H1 (cell line): ENCODE results near the gene ABLIM1. TPM values are rescaled to one million over a fixed set of nuclear protein-coding genes. Genes with fewer than 3 reads are reported as not detected.

Experiments
- CTBP2 ChIP-seq: IDR thresholded peaks from 2 replicates; pipeline ENCODE4 v1.7.0; 2011; ENCODE audit warnings: borderline replicate concordance, mild to moderate bottlenecking, moderate library complexity, mixed read lengths, low read length; ENCODE audit not compliant: insufficient read depth, insufficient read length
- EP300 ChIP-seq, 2 experiments: IDR thresholded peaks; 1 replicate in 1 of 2; 2 replicates in 1 of 2; pipeline ENCODE4 v1.6.1; 2011 to 2012; ENCODE audit warnings: low read depth in 2 of 2, low read length in 2 of 2, mild to moderate bottlenecking in 2 of 2, borderline replicate concordance in 1 of 2, inconsistent platforms in 1 of 2, moderate library complexity in 1 of 2
- GABPA ChIP-seq: IDR thresholded peaks from 2 replicates; pipeline ENCODE4 v1.6.1; 2011; ENCODE audit warnings: mild to moderate bottlenecking, low read length, moderate library complexity, borderline replicate concordance; ENCODE audit not compliant: insufficient read depth
- JUND ChIP-seq: IDR thresholded peaks from 2 replicates; pipeline ENCODE4 v1.6.1; 2011; ENCODE audit warnings: mild to moderate bottlenecking, improper control_type of control experiment, low read length
- SIRT6 ChIP-seq: IDR thresholded peaks from one replicate; pipeline ENCODE4 v1.7.1; 2012; ENCODE audit warnings: low read length, inconsistent platforms
- TAF1 ChIP-seq: IDR thresholded peaks from 2 replicates; pipeline ENCODE4 v1.6.1; 2011; ENCODE audit warnings: mild to moderate bottlenecking, low read depth, low read length
- polyA plus RNA-seq, 7 experiments: library from polyadenylated mRNA; depleted of rRNA in 3 of 7; stranded (reverse) in 5 of 7; unstranded in 2 of 7; fragments of >200 nt in 5 of 7; fragments of 200-250 nt in 2 of 7; gene quantifications; 1 replicate in 5 of 7; 2 replicates in 1 of 7; 4 replicates in 1 of 7; pipeline versions ENCODE4 v1.2.1 to v1.2.3, GENCODE V29; 2011 to 2013; ENCODE audit warnings: missing spikeins in 2 of 7, mixed read lengths in 2 of 7
- total RNA-seq: library from RNA; stranded (reverse); fragmentation: NEBNext Ultra II Directional; extraction: Animal tissue kit (Norgen Biotek cat#: 25700); gene quantifications from 2 replicates; pipeline ENCODE4 v1.2.1, GENCODE V29; 2021

The ABLIM1 gene
- total and polyA plus RNA-seq, 2 of the 8 experiments (the other 6 are each of a cell fraction or from before 2014, with no cell fraction given), result 51.2 to 51.7 TPM

DNA sequence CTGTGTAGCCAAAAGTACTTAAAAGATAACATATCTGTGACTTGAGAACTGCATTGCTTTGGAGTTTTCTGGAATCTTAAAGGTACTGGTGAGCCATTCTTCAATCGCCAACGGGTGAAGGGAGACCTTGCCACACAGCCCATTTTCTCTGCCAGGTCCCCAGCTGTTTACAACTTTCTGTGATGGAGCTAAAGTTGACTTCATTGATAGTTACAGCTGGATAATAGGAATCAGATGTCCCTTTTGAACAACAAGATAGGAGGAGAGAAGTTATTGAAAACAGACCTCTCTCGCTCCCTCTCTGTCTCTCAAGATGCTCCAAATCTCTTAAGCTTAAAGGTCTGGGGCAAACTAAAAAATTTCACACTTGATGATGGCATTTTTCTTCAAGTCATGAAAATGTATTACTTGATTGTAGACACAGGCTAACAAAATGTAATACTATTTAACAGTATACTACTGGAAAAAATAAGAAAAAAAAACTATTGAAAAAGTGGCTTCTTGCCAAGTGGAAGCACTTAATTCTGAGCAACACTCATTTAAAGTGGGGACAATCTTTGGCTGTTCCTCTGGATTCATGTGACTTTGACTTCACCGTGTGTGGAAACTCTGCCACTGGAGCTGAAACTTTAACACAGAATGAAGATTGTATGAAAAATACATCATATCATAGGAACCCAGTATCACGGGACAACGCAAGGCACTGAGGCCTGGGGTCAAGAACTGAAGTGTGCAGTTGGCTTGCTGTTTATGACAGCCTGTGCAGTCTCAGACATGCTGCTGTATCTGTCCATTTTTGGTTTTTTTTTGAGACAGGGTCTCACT is 175.4 kb downstream of the ABLIM1 start (continued):
- TF ChIP-seq EP300 (IDR thresholded peaks at IDR 0.05; ENCODE audit: borderline replicate concordance in 1 of 2, low read depth in 2 of 2, low read length in 2 of 2) (no peak), GABPA (no peak), CTBP2 (no peak), SIRT6 (no peak), JUND (no peak), TAF1 (no peak)
- TF ChIP-seq, all 59 proteins: peak for 0
